GM12878 (cell line): ENCODE results near the gene CPSF3. TPM values are rescaled to one million over a fixed set of nuclear protein-coding genes. Genes with fewer than 3 reads are reported as not detected.

Experiments
- ATAC-seq: fragments of 200-7000 bp; cut with Tn5 transposase; 3 replicates; pipeline ENCODE4 v1.9.1; 2020; ENCODE audit warnings: mild to moderate bottlenecking, moderate library complexity
- BruUV-seq: library from RNA; stranded (reverse); fragments of 400-500 nt; replicated peaks from 2 replicates; lab custom pipeline; 2021; lab: Mats Ljungman, UMichigan
- CTCF ChIA-PET: fragments of 300-600 bp; sonication (Branson Sonifier 250); formaldehyde crosslinking; extraction: SDS; loops from one replicate; lab custom pipeline; 2021; ENCODE audit warnings: inconsistent platforms; lab: Yijun Ruan, JAX
- POLR2A ChIA-PET: fragments of 350-600 bp; formaldehyde crosslinking; extraction: SDS; loops from one replicate; lab custom pipeline; 2021; ENCODE audit warnings: inconsistent platforms; lab: Charles Lee
- RAD21 ChIA-PET: fragments of 300-600 bp; sonication (Branson Sonifier 250); formaldehyde crosslinking; loops from one replicate; lab custom pipeline; 2023; ENCODE audit warnings: antibody characterized with exemption; ENCODE audit not compliant: unreplicated experiment; lab: Charles Lee
- SMC1A ChIA-PET: fragments of 300-600 bp; sonication (Branson Sonifier 250); formaldehyde crosslinking; loops from one replicate; lab custom pipeline; 2023; ENCODE audit not compliant: unreplicated experiment, uncharacterized antibody; lab: Charles Lee
- DNase-seq: peaks from one replicate; pipeline ENCODE4 v3.0.0-alpha.2; 2011; ENCODE audit warnings: low read depth, low spot score
- FAIRE-seq: peaks from 3 replicates; lab custom pipeline; 2011; peaks lifted over from hg19 to GRCh38; lab: Jason Lieb, UNC
- H2AFZ ChIP-seq: 2 replicates; pipeline ENCODE4 v1.6.0; 2011; ENCODE audit warnings: low read depth, low read length, control low read depth; ENCODE audit not compliant: control insufficient read depth
- H3K27ac ChIP-seq: 2 replicates; pipeline ENCODE4 v1.5.1; 2011; ENCODE audit warnings: control low read depth; ENCODE audit not compliant: control insufficient read depth, insufficient read depth
- H3K27me3 ChIP-seq, 2 experiments: replicated peaks in 1 of 2; 2 replicates each; pipeline versions ENCODE4 v1.6.0 to v1.6.1; 2011; ENCODE audit warnings: low read length in 1 of 2; ENCODE audit not compliant: control insufficient read depth in 2 of 2, insufficient read depth in 2 of 2
- H3K36me3 ChIP-seq, 2 experiments: 2 replicates each; pipeline ENCODE4 v1.5.1; 2011; ENCODE audit warnings: low read length in 1 of 2; ENCODE audit not compliant: control insufficient read depth in 2 of 2, insufficient read depth in 2 of 2
- H3K4me1 ChIP-seq: 2 replicates; pipeline ENCODE4 v1.6.1; 2011; ENCODE audit warnings: mild to moderate bottlenecking, low read length, moderate library complexity, mixed read lengths; ENCODE audit not compliant: control insufficient read depth, insufficient read depth
- H3K4me2 ChIP-seq: 2 replicates; pipeline ENCODE4 v1.6.0; 2011; ENCODE audit warnings: control low read depth; ENCODE audit not compliant: control insufficient read depth, insufficient read depth
- H3K4me3 ChIP-seq: fragments of 200-600 bp; sonication (generic); 2 replicates; pipeline ENCODE4 v1.5.1; 2016
- H3K79me2 ChIP-seq: 2 replicates; pipeline ENCODE4 v1.6.0; 2011; ENCODE audit warnings: low read length; ENCODE audit not compliant: control insufficient read depth, insufficient read depth
- H3K9ac ChIP-seq: 2 replicates; pipeline ENCODE4 v1.8.0; 2011; ENCODE audit warnings: low read length, control low read depth, mixed read lengths; ENCODE audit not compliant: control insufficient read depth, insufficient read depth
- H3K9me3 ChIP-seq: replicated peaks from 3 replicates; pipeline ENCODE4 v1.5.1; 2011; ENCODE audit warnings: mild to moderate bottlenecking, low read length; ENCODE audit not compliant: control insufficient read depth, insufficient read depth
- H4K20me1 ChIP-seq: 2 replicates; pipeline ENCODE4 v1.6.0; 2011; ENCODE audit not compliant: control insufficient read depth, insufficient read depth
- CEBPB ChIP-seq, 2 experiments: fragments of 150-350 bp in 1 of 2; IDR thresholded peaks; 2 replicates each; pipeline ENCODE4 v1.6.1; 2012 to 2014; ENCODE audit warnings: low read depth in 2 of 2, low read length in 2 of 2, borderline replicate concordance in 1 of 2, inconsistent platforms in 1 of 2
- EGR1 ChIP-seq, 2 experiments: IDR thresholded peaks; 1 replicate in 1 of 2; 2 replicates in 1 of 2; pipeline ENCODE4 v1.6.1; 2011 to 2012; ENCODE audit warnings: low read depth in 2 of 2, low read length in 2 of 2, borderline replicate concordance in 1 of 2, mild to moderate bottlenecking in 1 of 2, moderate library complexity in 1 of 2
- ELK1 ChIP-seq: IDR thresholded peaks from 2 replicates; pipeline ENCODE4 v1.6.1; 2012; ENCODE audit warnings: low read depth, low read length, improper control_type of control experiment
- ETV6 ChIP-seq, 2 experiments: fragments of 450-650 bp in 1 of 2; IDR thresholded peaks in 1 of 2; conservative IDR thresholded peaks in 1 of 2; 2 replicates each; pipeline ENCODE4 v1.6.1; 2014; ENCODE audit warnings: antibody characterized with exemption in 1 of 2, borderline replicate concordance in 1 of 2, low read depth in 1 of 2, mild to moderate bottlenecking in 1 of 2, moderate library complexity in 1 of 2
- HSF1 ChIP-seq: fragments of 150-350 bp; IDR thresholded peaks from 2 replicates; pipeline ENCODE4 v1.6.1; 2014; ENCODE audit warnings: mild to moderate bottlenecking, low read depth, low read length
- NFIC ChIP-seq: IDR thresholded peaks from 2 replicates; pipeline ENCODE4 v1.6.1; 2012; ENCODE audit warnings: low read depth, mild to moderate bottlenecking, inconsistent platforms, low read length, moderate library complexity
- PAX5 ChIP-seq: IDR thresholded peaks from 2 replicates; pipeline ENCODE4 v1.6.1; 2011; ENCODE audit warnings: low read depth, low read length, borderline replicate concordance
- SPI1 ChIP-seq: IDR thresholded peaks from 2 replicates; pipeline ENCODE4 v1.6.1; 2011; ENCODE audit warnings: low read depth, mild to moderate bottlenecking, low read length, moderate library complexity, borderline replicate concordance; ENCODE audit not compliant: insufficient read depth
- STAT1 ChIP-seq: fragments of 450-650 bp; conservative IDR thresholded peaks from 2 replicates; pipeline ENCODE4 v1.6.1; 2014; ENCODE audit warnings: antibody characterized with exemption, mild to moderate bottlenecking
- SUPT20H ChIP-seq: IDR thresholded peaks from 2 replicates; pipeline ENCODE4 v1.6.1; 2011; ENCODE audit warnings: low read depth, mild to moderate bottlenecking, low read length, moderate library complexity, borderline replicate concordance; ENCODE audit not compliant: control insufficient read depth
- SUZ12 ChIP-seq: fragments of 200-600 bp; sonication (generic); IDR thresholded peaks from one replicate; pipeline ENCODE4 v1.6.1; 2018; ENCODE audit warnings: antibody characterized with exemption, mild to moderate bottlenecking; ENCODE audit not compliant: unreplicated experiment
- ZNF384 ChIP-seq: IDR thresholded peaks from 2 replicates; pipeline ENCODE4 v1.6.1; 2012; ENCODE audit warnings: low read depth, mild to moderate bottlenecking, low read length, improper control_type of control experiment, borderline replicate concordance
- ZNF592 ChIP-seq: fragments of 450-650 bp; IDR thresholded peaks from 2 replicates; pipeline ENCODE4 v1.6.1; 2017; ENCODE audit warnings: mild to moderate bottlenecking, moderate library complexity
- WGBS: methylation state at CpG from one replicate; pipeline ENCODE4 v1.1.6; 2016; ENCODE audit warnings: low lambda C conversion rate; ENCODE audit not compliant: insufficient replicate concordance, insufficient coverage; ENCODE audit errors: missing lambda C conversion rate; 5-methylcytosine and 5-hydroxymethylcytosine counted together
- in situ Hi-C: fragments of 300-500 bp; cut with MboI; formaldehyde crosslinking; loops from 9 replicates; pipeline ENCODE4 v1.14.3; 2018; ENCODE audit warnings: mixed read lengths
- intact Hi-C: fragments of 100-400 bp; cut with micrococcal nuclease; formaldehyde crosslinking; loops from one replicate; pipeline ENCODE4 v1.14.2; 2022; ENCODE audit not compliant: unreplicated experiment
- polyA plus RNA-seq, 11 experiments: library from polyadenylated mRNA; depleted of rRNA in 4 of 11; unstranded in 6 of 11; stranded (reverse) in 5 of 11; fragments of >200 nt; fragmentation: Nextera tagmentation in 4 of 11; fragmentation: Illumina TruSeq in 1 of 11; extraction: Ambion mirVana in 4 of 11; extraction: Trizol in 1 of 11; gene quantifications; 1 replicate in 1 of 11; 2 replicates in 10 of 11; pipeline versions ENCODE4 v1.2.1 to v1.2.3, GENCODE V29; 2011 to 2016; ENCODE audit warnings: inconsistent platforms in 2 of 11, missing spikeins in 2 of 11, low read depth in 1 of 11
- total RNA-seq, 4 experiments: library from RNA; depleted of rRNA in 3 of 4; stranded (reverse); fragments of >200 nt in 3 of 4; fragmentation: Illumina TruSeq in 1 of 4; extraction: Trizol in 1 of 4; gene quantifications; 2 replicates each; pipeline versions ENCODE4 v1.2.1 to v1.2.3, GENCODE V29; 2013 to 2021

CPSF3 gene
- total and polyA plus RNA-seq, 10 of the 15 experiments (the other 5 are each of a cell fraction or from before 2014, with no cell fraction given) = 34.5 to 108 (median 76.1) TPM

- CTCF ChIA-PET = interaction anchor here (1.1 kb wide), 1 partner anchor 11 kb away, joined by 3 read pairs; no protein-coding TSS in a partner anchor
- WGBS = 45% methylated on average over 20 of the region's 28 CpGs
- POLR2A ChIA-PET = interaction anchor here (0.6 kb wide), 1 partner anchor 279 kb away, joined by 5 read pairs; no protein-coding TSS in a partner anchor
- H2AFZ ChIP-seq = no peak overlapping the region
- H4K20me1 ChIP-seq = no peaks in the 10 kb centered on the region
- no peak overlapping the region for H3K4me2 ChIP-seq
- no peak; the same call in 2 of the 3 replicates for ATAC-seq
- FAIRE-seq = no peak
- no peaks in the 10 kb centered on the region; a peak in 1 of 4 replicates for H3K27me3 ChIP-seq
- RAD21 ChIA-PET = interaction anchor here (1.0 kb wide), 1 partner anchor 18 kb away, joined by 3 read pairs; no protein-coding TSS in a partner anchor
- H3K4me1 ChIP-seq = no peaks in the 10 kb centered on the region
- intact Hi-C loops = no loop called here
- in situ Hi-C loops = no loop called here
- no peaks in the 10 kb centered on the region for H3K79me2 ChIP-seq
- H3K36me3 ChIP-seq = no peaks in the 10 kb centered on the region
- H3K9me3 ChIP-seq = no peaks in the 10 kb centered on the region
- H3K4me3 ChIP-seq = no peak overlapping the region
- BruUV-seq = no TSS peak
- SMC1A ChIA-PET = interaction anchor here (1.1 kb wide), 1 partner anchor 12 kb away, joined by 4 read pairs; no protein-coding TSS in a partner anchor
- no peak for DNase-seq
- H3K9ac ChIP-seq = no peak overlapping the region
- H3K27ac ChIP-seq = no peak overlapping the region
- TF ChIP-seq ZNF384 (no peak), ZNF592 (no peak), HSF1 (no peak), SUZ12 (no peak), STAT1 (no peak), CEBPB (IDR thresholded peaks at IDR 0.05; ENCODE audit: borderline replicate concordance in 1 of 2, low read depth in 2 of 2, low read length in 2 of 2) (no peak), NFIC (no peak), ETV6 (conservative IDR thresholded peaks at IDR 0.05 in 1 of 2, IDR thresholded peaks at IDR 0.05 in 1 of 2; ENCODE audit: borderline replicate concordance in 1 of 2, low read depth in 1 of 2) (no peak), ELK1 (no peak), PAX5 (no peak), EGR1 (IDR thresholded peaks at IDR 0.05; ENCODE audit: borderline replicate concordance in 1 of 2, low read depth in 2 of 2, low read length in 2 of 2) (no peak), SPI1 (no peak), SUPT20H (no peak)
These were observed 30.3 kb upstream of the CPSF3 start for GRCh38 chr2:9392898-9393765.
